ENCODE data around the gene MSI2.

MSI2 gene

GRCh38 chr17:57532556-57532955, 276.2 kb downstream of the MSI2 start:
- ATAC-seq: no peak
- TF ChIP-seq ESRRG (CRISPR knock-in tag; IDR thresholded peaks at IDR 0.05) (no peak), PPARA (CRISPR knock-in tag; IDR thresholded peaks at IDR 0.05; ENCODE audit: borderline replicate concordance) (no peak), ZNF565 (CRISPR knock-in tag; conservative IDR thresholded peaks at IDR 0.05; ENCODE audit: low read depth) (no peak), ZC3H10 (CRISPR knock-in tag; IDR thresholded peaks at IDR 0.05) (no peak), ISL1 (CRISPR knock-in tag; IDR thresholded peaks at IDR 0.05) (no peak), PATZ1 (CRISPR knock-in tag; IDR thresholded peaks at IDR 0.05; ENCODE audit: borderline replicate concordance) (no peak), ZNF8 (CRISPR knock-in tag; IDR thresholded peaks at IDR 0.05) (no peak), ZFP3 (CRISPR knock-in tag; IDR thresholded peaks at IDR 0.05) (no peak), ZFP30 (CRISPR knock-in tag; IDR thresholded peaks at IDR 0.05) (no peak), ZNF70 (CRISPR knock-in tag; IDR thresholded peaks at IDR 0.05) (no peak), CSRNP3 (CRISPR knock-in tag; IDR thresholded peaks at IDR 0.05) (no peak), OSR1 (CRISPR knock-in tag; IDR thresholded peaks at IDR 0.05) (no peak), RARB (CRISPR knock-in tag; IDR thresholded peaks at IDR 0.05) (no peak), ARNTL (CRISPR knock-in tag; IDR thresholded peaks at IDR 0.05; ENCODE audit: borderline replicate concordance, low read depth) (no peak)
- TF ChIP-seq, protein P1, sequence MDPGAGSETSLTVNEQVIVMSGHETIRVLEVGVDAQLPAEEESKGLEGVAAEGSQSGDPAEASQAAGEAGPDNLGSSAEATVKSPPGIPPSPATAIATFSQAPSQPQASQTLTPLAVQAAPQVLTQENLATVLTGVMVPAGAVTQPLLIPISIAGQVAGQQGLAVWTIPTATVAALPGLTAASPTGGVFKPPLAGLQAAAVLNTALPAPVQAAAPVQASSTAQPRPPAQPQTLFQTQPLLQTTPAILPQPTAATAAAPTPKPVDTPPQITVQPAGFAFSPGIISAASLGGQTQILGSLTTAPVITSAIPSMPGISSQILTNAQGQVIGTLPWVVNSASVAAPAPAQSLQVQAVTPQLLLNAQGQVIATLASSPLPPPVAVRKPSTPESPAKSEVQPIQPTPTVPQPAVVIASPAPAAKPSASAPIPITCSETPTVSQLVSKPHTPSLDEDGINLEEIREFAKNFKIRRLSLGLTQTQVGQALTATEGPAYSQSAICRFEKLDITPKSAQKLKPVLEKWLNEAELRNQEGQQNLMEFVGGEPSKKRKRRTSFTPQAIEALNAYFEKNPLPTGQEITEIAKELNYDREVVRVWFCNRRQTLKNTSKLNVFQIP (CRISPR knock-in tag; IDR thresholded peaks at IDR 0.05; ENCODE audit: borderline replicate concordance, low read depth): no peak

DNA sequence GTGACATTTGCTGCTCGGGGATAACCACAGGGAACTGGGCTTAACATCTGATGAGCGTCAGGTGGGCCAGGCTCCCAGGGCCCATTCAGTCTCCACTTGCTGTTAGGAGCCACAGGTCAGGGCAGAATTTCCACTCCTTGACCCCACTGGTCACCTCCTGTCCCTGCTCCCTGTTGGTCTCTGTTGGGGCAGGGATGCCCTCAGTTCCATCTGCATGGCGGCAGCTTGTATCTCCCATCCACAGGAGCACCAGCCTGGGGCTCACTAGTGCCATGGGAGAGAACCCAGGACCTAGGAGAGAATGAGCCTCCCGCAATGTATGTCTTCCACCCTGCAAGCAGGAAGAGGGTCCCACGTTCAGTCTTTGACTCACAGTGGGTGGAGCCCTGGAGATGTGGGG, 276.6 kb downstream of the MSI2 start:
- TF ChIP-seq BACH2 (CRISPR knock-in tag; IDR thresholded peaks at IDR 0.05; ENCODE audit: borderline replicate concordance) (no peak), TSHZ2 (CRISPR knock-in tag; IDR thresholded peaks at IDR 0.05) (no peak), CSDC2 (CRISPR knock-in tag; IDR thresholded peaks at IDR 0.05) (no peak), ZNF565 (CRISPR knock-in tag; conservative IDR thresholded peaks at IDR 0.05; ENCODE audit: low read depth) (no peak), TCF4 (CRISPR knock-in tag; IDR thresholded peaks at IDR 0.05; ENCODE audit: borderline replicate concordance) (no peak), ZNF70 (CRISPR knock-in tag; IDR thresholded peaks at IDR 0.05) (no peak), ARNTL (CRISPR knock-in tag; IDR thresholded peaks at IDR 0.05; ENCODE audit: borderline replicate concordance, low read depth) (no peak), PPARA (CRISPR knock-in tag; IDR thresholded peaks at IDR 0.05; ENCODE audit: borderline replicate concordance) (no peak), CSRNP3 (CRISPR knock-in tag; IDR thresholded peaks at IDR 0.05) (no peak), GLIS3 (CRISPR knock-in tag; IDR thresholded peaks at IDR 0.05) (no peak), RARB (CRISPR knock-in tag; IDR thresholded peaks at IDR 0.05) (no peak), ESRRG (CRISPR knock-in tag; IDR thresholded peaks at IDR 0.05) (no peak), ZC3H10 (CRISPR knock-in tag; IDR thresholded peaks at IDR 0.05) (no peak), ZFP30 (CRISPR knock-in tag; IDR thresholded peaks at IDR 0.05) (no peak), PATZ1 (CRISPR knock-in tag; IDR thresholded peaks at IDR 0.05; ENCODE audit: borderline replicate concordance) (no peak)
- TF ChIP-seq, protein P1 (CRISPR knock-in tag; IDR thresholded peaks at IDR 0.05; ENCODE audit: borderline replicate concordance, low read depth): no peak
- ATAC-seq: no peak
